SU-DHL-6 (cell line): ENCODE measurements around the gene EFHD1.

ENCODE experiments used
- H2AFZ ChIP-seq: fragments of 200-600 bp; sonication (generic); 2 replicates; pipeline ENCODE4 v1.6.1; 2014; ENCODE audit warnings: low read depth, mild to moderate bottlenecking, moderate library complexity, mixed read lengths, antibody characterized with exemption, low read length; ENCODE audit not compliant: severe bottlenecking
- H3F3A ChIP-seq: fragments of 200-600 bp; shearing (Covaris generic); 2 replicates; pipeline ENCODE4 v1.6.0; 2016; ENCODE audit warnings: antibody characterized with exemption, mild to moderate bottlenecking; ENCODE audit not compliant: insufficient read depth
- H3K27ac ChIP-seq: fragments of 200-600 bp; sonication (generic); 2 replicates; pipeline ENCODE4 v1.5.1; 2016; ENCODE audit warnings: low read depth, mild to moderate bottlenecking, low read length, moderate library complexity, mixed read lengths
- H3K27me3 ChIP-seq: fragments of 200-600 bp; sonication (generic), shearing (Covaris generic); 2 replicates; pipeline ENCODE4 v1.6.0; 2014; ENCODE audit warnings: mild to moderate bottlenecking, low read length
- H3K36me3 ChIP-seq: fragments of 200-600 bp; sonication (generic); 2 replicates; pipeline ENCODE4 v1.6.1; 2014; ENCODE audit warnings: mild to moderate bottlenecking, low read length, mixed read lengths
- H3K4me2 ChIP-seq: fragments of 300-600, 200-600 bp; shearing (Covaris generic), sonication (generic); 2 replicates; pipeline ENCODE4 v1.6.0; 2014; ENCODE audit warnings: low read length, low read depth, mild to moderate bottlenecking; ENCODE audit not compliant: poor library complexity, severe bottlenecking
- H3K4me3 ChIP-seq: fragments of 200-600 bp; sonication (generic); 2 replicates; pipeline ENCODE4 v1.5.1; 2014; ENCODE audit warnings: antibody characterized with exemption, low read length, mild to moderate bottlenecking, mixed read lengths; ENCODE audit not compliant: insufficient read depth, poor library complexity, severe bottlenecking
- H3K79me2 ChIP-seq: fragments of 200-600 bp; sonication (generic); 2 replicates; pipeline ENCODE4 v1.6.1; 2014; ENCODE audit warnings: mild to moderate bottlenecking, low read length, moderate library complexity; ENCODE audit not compliant: insufficient read depth
- H3K9ac ChIP-seq: fragments of 200-600 bp; sonication (generic); 2 replicates; pipeline ENCODE4 v1.7.0; 2014; ENCODE audit warnings: mild to moderate bottlenecking, low read length
- H3K9me2 ChIP-seq: fragments of 200-600 bp; sonication (generic); replicated peaks from 2 replicates; pipeline ENCODE4 v1.6.1; 2014; ENCODE audit warnings: low read length; ENCODE audit not compliant: insufficient read depth
- H3K9me3 ChIP-seq: fragments of 200-600 bp; sonication (generic); 2 replicates; pipeline ENCODE4 v1.6.1; 2014; ENCODE audit warnings: low read length, mixed read lengths; ENCODE audit not compliant: insufficient read depth
- H4K20me1 ChIP-seq: fragments of 200-600 bp; sonication (generic); 2 replicates; pipeline ENCODE4 v1.6.1; 2014; ENCODE audit warnings: low read depth, mild to moderate bottlenecking, antibody characterized with exemption, low read length, moderate library complexity, mixed read lengths
- EZH2phosphoT487 ChIP-seq: fragments of 200-600 bp; sonication (generic), shearing (Covaris generic); conservative IDR thresholded peaks from 2 replicates; pipeline ENCODE4 v1.6.1; 2018; ENCODE audit warnings: mild to moderate bottlenecking, antibody characterized with exemption, low read length, moderate library complexity, mixed read lengths
- TF ChIP-seq, protein P1 (sequence below): fragments of 200-600 bp; sonication (generic); IDR thresholded peaks from one replicate; pipeline ENCODE4 v1.5.1; 2017; ENCODE audit warnings: antibody characterized with exemption, mild to moderate bottlenecking, low read length, moderate library complexity; ENCODE audit not compliant: insufficient read depth, poor library complexity, severe bottlenecking

EFHD1 gene

GRCh38 chr2:232659359-232659758, 26.0 kb downstream of the EFHD1 start:
- Histone ChIP-seq H3K4me2 (no peak overlapping the region), H3K27ac (no peak overlapping the region), H3K36me3 (no peaks in the 10 kb centered on the region), H4K20me1 (no peaks in the 10 kb centered on the region), H2AFZ (no peak overlapping the region), H3K79me2 (no peaks in the 10 kb centered on the region), H3K4me3 (no peak overlapping the region), H3K9ac (no peak overlapping the region), H3K9me2 (no peaks in the 10 kb centered on the region), H3F3A (no peaks in the 10 kb centered on the region), H3K9me3 (no peaks in the 10 kb centered on the region), H3K27me3 (no peaks in the 10 kb centered on the region)
- no peak for TF ChIP-seq EZH2phosphoT487
- TF ChIP-seq, protein P1, sequence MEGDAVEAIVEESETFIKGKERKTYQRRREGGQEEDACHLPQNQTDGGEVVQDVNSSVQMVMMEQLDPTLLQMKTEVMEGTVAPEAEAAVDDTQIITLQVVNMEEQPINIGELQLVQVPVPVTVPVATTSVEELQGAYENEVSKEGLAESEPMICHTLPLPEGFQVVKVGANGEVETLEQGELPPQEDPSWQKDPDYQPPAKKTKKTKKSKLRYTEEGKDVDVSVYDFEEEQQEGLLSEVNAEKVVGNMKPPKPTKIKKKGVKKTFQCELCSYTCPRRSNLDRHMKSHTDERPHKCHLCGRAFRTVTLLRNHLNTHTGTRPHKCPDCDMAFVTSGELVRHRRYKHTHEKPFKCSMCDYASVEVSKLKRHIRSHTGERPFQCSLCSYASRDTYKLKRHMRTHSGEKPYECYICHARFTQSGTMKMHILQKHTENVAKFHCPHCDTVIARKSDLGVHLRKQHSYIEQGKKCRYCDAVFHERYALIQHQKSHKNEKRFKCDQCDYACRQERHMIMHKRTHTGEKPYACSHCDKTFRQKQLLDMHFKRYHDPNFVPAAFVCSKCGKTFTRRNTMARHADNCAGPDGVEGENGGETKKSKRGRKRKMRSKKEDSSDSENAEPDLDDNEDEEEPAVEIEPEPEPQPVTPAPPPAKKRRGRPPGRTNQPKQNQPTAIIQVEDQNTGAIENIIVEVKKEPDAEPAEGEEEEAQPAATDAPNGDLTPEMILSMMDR: no peak

GRCh38 chr2:232662486-232663260, 29.3 kb downstream of the EFHD1 start:
- Histone ChIP-seq H3K9ac (no peak overlapping the region), H3K4me2 (no peak overlapping the region), H3K27ac (no peak overlapping the region), H3F3A (no peaks in the 10 kb centered on the region), H3K4me3 (no peak overlapping the region), H4K20me1 (no peaks in the 10 kb centered on the region), H3K9me3 (no peaks in the 10 kb centered on the region), H3K36me3 (no peaks in the 10 kb centered on the region), H3K9me2 (no peaks in the 10 kb centered on the region), H2AFZ (no peak overlapping the region), H3K79me2 (no peaks in the 10 kb centered on the region), H3K27me3 (no peaks in the 10 kb centered on the region)
- TF ChIP-seq, protein P1: no peak
- TF ChIP-seq EZH2phosphoT487: no peak

- Histone ChIP-seq H3K4me2 (no peak overlapping the region), H3K79me2 (no peaks in the 10 kb centered on the region), H3K27ac (no peak overlapping the region), H3F3A (no peaks in the 10 kb centered on the region), H3K9me2 (no peaks in the 10 kb centered on the region), H3K9ac (no peak overlapping the region), H3K27me3 (no peaks in the 10 kb centered on the region), H3K9me3 (no peaks in the 10 kb centered on the region), H4K20me1 (no peaks in the 10 kb centered on the region), H2AFZ (no peak overlapping the region), H3K36me3 (no peaks in the 10 kb centered on the region), H3K4me3 (no peak overlapping the region)
- TF ChIP-seq EZH2phosphoT487: no peak
- TF ChIP-seq, protein P1: no peak
These were observed 32.8 kb downstream of the EFHD1 start for GRCh38 chr2:232666051-232666805.
